HL-60 (cell line): ENCODE data around the gene AGPAT4.
"Not testable (repeated sequence)": the region's sequence is repeated elsewhere in the genome, so short reads cannot be mapped to it uniquely, and the experiment has no call there.

Source experiments
- CTCF ChIP-seq: IDR thresholded peaks from one replicate; pipeline ENCODE4 v1.5.1; 2011; ENCODE audit warnings: low read length, control low read depth, inconsistent platforms; ENCODE audit not compliant: insufficient read depth
- POLR2AphosphoS5 ChIP-seq: IDR thresholded peaks from 2 replicates; pipeline ENCODE4 v1.6.1; 2012; ENCODE audit warnings: low read depth
- REST ChIP-seq: IDR thresholded peaks from 2 replicates; pipeline ENCODE4 v1.6.1; 2012; ENCODE audit warnings: low read depth; ENCODE audit not compliant: insufficient replicate concordance

- not testable (repeated sequence) for TF ChIP-seq CTCF, POLR2AphosphoS5, REST
Observed at GRCh38 chr6:161172769-161173168, 101.1 kb downstream of the AGPAT4 start.
